H54 (cell line): ENCODE results near the gene SPDYC.

ENCODE experiments used
- DNase-seq: peaks from one replicate; pipeline ENCODE4 v3.0.0; 2011; ENCODE audit warnings: low spot score, mixed read lengths; ENCODE audit not compliant: insufficient read length
- FAIRE-seq: peaks from 3 replicates; lab custom pipeline; 2011; peaks lifted over from hg19 to GRCh38; lab: Jason Lieb, UNC
- POLR2A ChIP-seq: IDR thresholded peaks from 2 replicates; pipeline ENCODE4 v1.6.1; 2011; ENCODE audit warnings: low read depth, mild to moderate bottlenecking, low read length

SPDYC gene

DNA sequence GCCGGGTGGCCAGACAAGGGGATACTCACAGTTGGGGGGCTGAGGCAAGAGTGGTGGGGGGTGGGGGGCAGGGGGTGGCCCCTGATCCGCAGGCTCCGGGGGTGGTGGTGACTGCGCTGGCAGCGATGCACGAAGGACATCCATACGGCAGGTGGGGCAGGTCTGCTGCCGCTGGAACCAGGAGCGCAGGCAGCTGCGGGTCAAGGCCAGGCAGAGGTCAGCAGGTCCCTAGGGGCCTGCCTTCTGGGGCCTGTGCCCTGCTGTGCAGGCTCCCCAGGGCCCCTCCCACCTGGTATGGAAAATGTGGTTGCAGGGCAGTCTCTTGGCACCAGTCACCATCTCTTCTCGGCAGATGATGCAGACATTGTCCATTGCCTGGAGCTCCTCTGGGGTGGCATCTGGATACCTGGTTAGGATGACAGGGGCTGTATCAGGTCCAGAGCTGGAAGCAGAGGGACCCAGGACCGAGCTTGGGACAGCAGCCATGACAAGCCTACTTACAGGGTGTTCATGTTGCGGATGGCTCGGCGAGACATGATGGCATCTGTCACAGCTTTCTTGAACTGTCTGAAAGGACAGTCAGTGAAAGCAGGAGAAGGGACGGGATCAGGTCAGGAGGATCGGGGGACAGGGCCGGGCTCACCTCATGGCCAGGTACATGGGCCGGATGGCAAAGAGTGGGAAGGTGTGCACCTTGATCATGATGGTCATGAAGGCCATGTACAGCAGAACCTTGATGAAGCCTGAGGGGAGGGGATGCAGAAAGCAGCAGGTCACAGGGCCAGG lies 39.2 kb upstream of the SPDYC start:
- FAIRE-seq (no peak), DNase-seq (no peak)
- no peak for TF ChIP-seq POLR2A

DNA sequence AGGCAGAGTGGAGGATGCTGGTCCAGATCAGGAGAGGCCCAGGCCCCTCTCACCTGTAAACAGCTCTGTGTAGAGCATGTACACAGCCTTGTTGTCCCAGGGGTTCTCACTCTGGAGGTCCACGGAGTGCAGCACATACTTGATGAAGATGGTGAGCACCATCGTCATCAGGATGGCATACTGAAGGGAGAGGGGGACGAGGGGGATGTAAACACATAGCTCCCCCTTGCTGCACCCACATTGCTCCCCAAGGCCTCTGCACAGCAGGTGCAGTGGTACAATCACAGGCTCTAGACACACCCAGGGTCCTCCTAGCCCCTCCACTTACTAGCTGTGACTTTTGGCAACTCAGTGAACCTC lies 38.6 kb upstream of the SPDYC start:
- no peak for FAIRE-seq

DNA sequence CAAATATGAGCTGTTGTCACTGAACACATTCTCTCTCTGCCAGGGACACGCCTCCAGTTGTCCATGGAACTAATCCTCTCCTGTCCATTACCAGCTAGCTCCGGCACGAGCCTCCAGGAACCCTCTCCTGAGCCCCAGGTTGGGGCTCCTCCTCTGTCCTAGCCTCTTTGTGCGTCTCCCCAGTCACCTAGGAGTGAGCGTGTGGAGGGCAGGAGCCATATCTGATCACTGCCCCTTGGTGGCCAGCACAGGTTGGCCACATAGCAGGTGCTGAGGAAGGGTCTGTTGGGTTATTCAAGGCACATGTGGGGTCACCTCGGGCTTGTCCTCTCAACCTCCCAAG lies 38.2 kb upstream of the SPDYC start:
- TF ChIP-seq POLR2A = no peak
- DNase-seq = no peak

More for the DNA sequence above, 38.6 kb upstream of the SPDYC start:
- no peak for DNase-seq
- no peak for TF ChIP-seq POLR2A

DNA sequence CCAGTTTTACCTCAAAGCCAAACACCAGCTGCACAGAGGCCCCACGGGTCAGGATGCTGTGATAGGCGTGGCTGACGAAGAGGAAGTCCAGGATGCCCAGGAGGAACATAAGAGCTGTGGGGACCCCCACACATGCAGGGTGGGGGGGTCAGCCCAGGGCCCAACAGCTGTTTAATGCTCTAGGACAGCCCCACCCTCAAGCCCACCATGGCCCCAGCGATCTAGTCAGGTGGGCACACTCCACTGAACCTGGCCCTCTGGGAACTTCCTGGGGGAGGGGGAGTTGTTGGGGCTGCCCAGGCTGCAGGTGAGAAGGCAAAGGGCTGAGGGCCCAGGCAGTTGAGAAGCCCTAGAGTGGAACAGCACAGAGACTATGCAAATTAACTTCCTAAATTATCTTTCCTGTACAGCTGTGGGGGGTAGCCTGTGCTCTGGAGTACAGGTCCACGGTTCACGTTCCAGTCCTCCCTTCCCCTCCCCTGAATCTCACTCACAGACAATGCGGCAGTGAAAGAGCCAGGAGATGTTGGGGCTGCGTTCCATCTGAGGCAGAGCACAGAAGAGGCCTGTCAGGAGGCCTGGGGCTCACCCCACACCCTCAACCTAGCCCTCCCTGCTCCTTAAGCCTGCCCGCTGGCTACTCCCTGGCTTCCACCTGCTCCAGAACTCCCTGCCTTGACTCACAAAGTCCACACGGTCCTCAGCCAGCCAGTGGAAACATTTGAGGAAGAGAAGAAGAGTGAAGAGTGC lies 37.6 kb upstream of the SPDYC start:
- no peak for DNase-seq
- no peak for FAIRE-seq
- no peak for TF ChIP-seq POLR2A

More for the DNA sequence above, 38.2 kb upstream of the SPDYC start:
- no peak for FAIRE-seq

DNA sequence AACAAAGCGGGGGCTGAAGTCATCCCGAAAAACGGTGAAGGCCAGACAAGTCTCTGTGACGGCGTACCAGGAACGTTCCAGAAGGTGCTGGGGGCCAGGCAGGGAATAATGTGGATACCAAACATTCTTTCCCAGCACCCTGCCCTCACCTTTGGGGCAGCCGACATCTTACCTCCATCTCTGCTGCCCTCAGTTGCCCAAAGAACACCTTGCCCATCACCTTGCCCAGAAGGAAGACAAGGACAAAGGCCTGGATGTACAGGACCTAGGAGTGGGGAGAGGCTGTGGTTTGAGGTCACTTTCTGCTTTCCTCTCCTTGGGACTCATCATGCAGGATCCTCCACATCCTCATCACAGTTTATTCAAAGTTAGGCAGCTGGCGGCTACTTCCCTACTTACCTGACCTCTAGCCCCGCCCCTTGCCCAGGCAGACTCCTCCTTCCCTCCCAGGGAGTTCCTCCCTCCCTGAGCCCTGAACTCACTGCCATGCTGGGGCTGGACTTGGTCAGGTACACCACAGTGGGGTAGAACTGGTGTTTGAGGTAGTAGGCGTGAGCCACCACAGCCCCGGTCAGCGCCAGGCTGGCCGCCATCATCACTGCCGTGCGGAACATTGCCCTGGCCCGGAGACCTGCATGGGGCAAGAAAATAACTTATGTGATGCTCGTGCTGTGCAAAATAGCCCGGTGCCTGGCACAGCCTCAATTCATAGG lies 36.9 kb upstream of the SPDYC start:
- DNase-seq (no peak), FAIRE-seq (no peak)
- no peak for TF ChIP-seq POLR2A

DNA sequence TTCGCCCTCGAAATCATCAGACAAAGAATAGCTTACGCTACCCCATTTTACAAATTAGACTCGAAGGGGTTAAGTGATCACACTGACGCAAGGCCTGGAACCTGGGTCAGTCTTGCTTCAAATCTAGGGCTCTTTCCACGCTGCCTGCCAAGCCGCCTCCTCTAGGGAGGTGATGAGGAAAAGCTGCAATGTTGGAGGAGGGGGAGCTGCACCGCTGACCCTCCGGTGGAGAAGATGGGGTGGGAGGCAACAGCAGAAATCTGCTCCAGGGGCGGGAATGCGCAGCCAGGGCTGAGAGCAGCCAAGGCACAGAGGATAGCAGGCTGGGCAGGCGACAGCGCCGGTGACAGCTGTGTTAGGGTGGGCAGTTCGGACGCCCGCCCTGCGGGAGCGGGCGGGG lies 36.3 kb upstream of the SPDYC start:
- DNase-seq (no peak), FAIRE-seq (no peak)
- no peak for TF ChIP-seq POLR2A

DNA sequence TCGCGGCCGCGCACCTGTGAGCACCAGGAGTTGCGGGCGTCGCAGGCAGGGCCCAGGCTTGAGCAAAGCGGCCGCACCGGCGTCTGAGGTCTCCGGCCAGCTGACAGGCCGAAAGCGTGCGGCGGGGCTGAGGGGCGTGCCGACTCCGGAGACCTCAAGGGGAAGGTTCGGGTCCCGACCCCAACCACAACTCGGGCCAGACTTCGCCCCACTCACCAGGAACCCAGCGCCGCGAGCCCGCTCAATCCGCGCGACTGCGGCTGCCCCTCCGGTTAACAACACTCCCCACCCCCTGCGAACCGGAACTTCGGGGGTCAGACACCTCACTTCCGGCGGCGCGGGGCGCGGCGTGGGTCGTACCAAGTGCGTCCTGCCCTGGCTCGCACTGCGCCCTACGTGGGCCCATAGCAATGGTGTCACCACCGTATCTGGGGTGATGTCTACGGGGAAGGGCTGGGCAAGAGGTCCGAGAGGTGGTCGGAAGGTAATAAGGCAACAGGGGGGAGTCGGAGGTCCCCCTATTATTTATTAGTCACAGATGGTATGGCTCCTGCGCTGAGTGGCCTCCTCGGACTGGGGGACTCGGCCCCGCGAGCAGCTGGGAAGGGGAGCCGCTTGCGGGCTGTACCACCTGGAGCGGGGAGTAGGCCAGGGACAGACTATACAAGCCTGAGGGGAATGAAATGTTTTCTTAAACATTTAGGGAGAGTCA lies 35.6 kb upstream of the SPDYC start, which contains the start of gene SYVN1:
TSS of gene SYVN1 (minus strand) at position 280 of the 712 bp plus-strand sequence. CDS start 918 bp downstream, outside the sequence.
- FAIRE-seq (no peak), DNase-seq (peak; percentile 85)
- no peak; the same call in none of the 2 replicates for TF ChIP-seq POLR2A

DNA sequence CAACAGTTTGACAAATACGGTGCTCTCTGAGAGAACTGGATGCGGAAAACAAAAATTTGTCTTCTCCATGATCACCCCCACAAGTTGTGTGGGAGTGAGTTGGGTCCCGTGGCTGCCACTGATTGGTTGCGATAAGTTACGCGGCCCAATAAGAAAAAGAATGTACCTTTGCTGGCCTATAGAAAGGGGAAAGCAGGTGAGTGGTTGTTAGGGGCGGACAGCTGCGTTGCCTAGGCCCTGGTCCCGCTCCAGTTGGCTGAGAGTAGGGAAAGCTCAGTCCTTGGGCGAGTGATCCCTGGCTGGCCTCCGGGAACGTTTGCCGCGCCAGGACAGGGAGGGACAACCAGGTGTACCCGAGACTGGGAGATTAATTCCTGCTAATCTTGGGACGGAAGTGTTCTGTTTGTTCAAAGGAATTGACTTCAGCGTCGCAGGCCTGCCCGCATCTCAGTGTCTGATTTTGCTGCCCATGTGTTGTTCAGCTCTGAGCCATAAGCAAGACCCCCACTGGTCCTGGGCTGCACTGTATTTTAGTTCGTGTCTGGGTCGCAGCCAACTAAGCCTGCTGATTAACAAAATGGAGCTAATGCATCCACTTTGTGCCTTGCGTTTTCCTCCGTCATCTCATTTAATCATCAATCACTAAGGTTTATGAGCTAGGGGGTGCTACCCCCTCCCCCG lies 34.9 kb upstream of the SPDYC start:
- FAIRE-seq = no peak

DNA sequence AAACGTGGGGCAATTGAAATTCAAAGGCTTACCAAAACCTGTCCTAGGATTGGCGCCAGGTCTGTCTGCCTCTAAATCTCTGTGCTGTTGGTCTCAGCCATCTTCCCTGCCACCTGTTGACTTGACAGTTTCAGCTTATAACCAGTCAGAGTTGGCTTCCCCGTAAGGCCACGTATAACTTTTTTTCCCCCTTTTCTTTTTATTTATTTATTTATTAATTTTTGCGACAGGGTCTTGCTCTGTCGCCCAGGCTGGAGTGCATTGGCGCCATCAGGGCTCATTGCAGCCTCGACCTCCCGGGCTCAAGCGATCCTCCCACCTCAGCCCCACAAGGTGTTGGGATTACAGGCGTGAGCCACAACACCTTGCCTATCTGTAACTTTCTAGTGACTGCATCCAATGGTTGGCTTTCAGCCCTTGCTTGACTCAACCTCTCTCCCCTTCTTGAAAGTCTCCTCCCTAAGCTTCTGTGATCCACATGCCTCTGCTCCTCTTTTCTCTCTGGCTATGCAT lies 34.3 kb upstream of the SPDYC start:
- no peak for FAIRE-seq
- no peak for TF ChIP-seq POLR2A
- DNase-seq = no peak

More for the DNA sequence above, 34.9 kb upstream of the SPDYC start:
- TF ChIP-seq POLR2A = peak; percentile 80
- DNase-seq = peak; percentile 94

DNA sequence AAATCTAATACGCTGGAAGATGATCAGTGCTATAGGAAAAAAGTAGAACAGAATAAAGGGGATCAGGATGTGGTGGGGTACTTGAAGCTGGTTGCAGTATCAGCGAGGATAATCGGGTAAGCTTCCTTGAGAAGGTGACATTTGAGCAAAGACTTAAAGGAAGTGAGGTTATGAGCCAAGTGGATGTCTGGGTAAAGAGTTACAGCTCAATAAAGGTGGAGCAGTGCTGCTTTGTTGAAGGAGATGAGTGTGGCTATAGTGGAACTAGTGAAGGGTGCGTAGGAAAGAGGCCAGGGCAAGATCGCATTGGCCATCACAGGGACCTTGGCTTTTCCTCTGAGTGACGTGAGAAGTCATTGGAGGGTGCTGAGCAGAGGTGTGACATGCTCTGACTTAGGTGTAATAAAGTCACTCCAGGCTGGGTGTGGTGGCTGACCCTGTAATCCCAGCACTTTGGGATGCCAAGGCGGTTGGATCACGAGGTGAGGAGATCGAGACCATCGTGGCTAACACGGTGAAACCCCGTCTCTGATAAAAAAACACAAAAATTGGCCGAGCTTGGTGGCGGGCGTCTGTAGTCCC lies 33.4 kb upstream of the SPDYC start:
- no peak for TF ChIP-seq POLR2A
- FAIRE-seq (no peak), DNase-seq (no peak)

DNA sequence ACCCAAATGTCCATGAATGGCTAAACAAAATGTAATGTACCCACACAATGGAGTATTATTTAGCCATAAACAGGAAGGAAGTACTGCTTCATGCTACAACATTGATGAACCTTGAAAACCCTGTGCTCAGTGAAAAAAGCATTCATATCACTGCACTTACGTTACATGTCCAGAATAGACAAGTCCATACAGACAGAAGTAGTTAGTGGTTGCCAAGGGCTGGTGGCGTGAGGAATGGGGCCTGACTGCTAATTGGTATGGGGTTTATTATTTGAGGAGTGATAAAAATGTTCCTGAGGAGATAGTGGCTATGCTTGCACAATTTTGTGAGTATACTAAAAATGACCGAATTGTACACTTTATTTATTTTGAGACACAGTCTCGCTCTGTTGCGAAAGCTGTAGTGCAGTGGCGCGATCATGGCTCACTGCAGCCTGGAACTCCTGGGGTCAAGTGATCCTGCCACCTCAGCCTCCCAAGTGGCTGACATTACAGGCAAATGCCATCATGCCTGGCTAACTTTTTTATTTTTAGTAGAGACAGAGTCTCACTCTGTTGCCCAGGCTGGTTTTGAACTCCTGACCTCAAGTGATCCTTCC lies 28.0 kb upstream of the SPDYC start:
- no peak for TF ChIP-seq POLR2A
- DNase-seq = no peak
- FAIRE-seq = no peak
